ENCODE results near the gene LIPG. TPM values are rescaled to one million over a fixed set of nuclear protein-coding genes. Genes with fewer than 3 reads are reported as not detected.

LIPG gene
- polyA plus RNA-seq, 3 donors from 2014 or later = not detected

DNA sequence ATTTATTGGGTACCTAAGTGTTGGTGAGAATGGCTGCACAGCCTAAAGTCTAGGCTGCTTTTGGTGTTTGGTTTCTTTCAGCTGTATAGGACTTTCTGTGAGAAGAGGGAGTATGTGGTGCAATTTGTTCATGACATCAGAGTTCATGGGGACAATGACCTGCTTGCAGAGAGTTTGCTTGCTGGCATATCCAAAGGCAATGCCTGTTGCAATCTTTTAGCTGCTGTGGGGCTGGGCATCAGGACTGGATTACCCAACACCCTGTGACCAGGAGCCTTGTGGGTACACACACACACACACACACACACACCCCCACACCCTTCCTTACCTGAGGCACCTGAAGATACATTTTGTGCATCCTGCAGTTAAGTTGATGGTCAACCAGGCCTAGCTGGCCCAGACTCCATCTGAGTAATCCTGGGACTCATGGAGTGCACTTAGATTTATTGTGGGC lies 68.4 kb downstream of the LIPG start:
- Mint-ChIP-seq H3K4me3 (no peak overlapping the region), H3K27me3 (ENCODE audit: low read depth in 3 of 3) (peaks cover 2 to 5% (median 2%) of the 10 kb centered on the region in 3 donors), H3K9me3 (no peaks in the 10 kb centered on the region), H3K27ac (no peak overlapping the region), H3K36me3 (no peaks in the 10 kb centered on the region), H3K4me1 (no peaks in the 10 kb centered on the region)
- DNase-seq = no peak

DNA sequence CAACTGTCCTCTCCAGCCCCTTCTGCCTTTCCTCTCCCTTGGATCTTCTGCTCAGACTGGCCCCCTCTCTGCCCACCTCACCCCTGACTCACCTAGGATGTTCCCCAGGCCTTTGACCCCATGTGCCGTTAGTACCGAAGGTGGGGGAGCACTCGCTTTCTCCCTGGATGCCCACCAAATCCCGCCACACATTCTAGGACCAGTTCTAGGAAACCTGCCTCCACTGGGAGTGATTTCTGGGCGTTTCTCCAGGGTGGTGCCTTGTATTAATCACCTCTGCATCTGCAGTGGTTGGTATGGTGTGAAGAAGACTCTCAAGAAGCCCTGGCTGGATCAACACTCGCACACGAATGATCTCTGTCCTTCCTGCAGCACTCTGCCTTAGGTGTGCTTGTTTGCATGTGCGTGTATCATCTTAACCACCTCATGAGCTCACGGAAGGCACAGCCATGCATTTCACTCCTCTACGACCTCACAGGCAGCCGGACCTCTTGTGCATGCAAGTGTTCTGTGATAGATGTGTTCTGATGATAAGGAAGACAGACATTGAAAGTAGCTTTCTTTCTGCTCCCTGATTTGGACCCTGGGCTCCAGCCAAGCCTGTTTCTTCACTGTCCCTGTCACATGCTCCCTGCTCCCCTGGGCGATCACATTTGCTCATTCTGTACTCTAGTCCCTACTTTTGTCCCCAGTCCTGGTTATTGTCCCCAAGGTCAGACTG lies 69.4 kb downstream of the LIPG start:
- H3K4me1 Mint-ChIP-seq = no peaks in the 10 kb centered on the region
- H3K27me3 Mint-ChIP-seq (ENCODE audit: low read depth in 3 of 3) = peaks cover 2 to 8% (median 2%) of the 10 kb centered on the region in 3 donors
- H3K27ac Mint-ChIP-seq = no peak overlapping the region
- no peaks in the 10 kb centered on the region for H3K9me3 Mint-ChIP-seq
- no peak overlapping the region for H3K4me3 Mint-ChIP-seq
- H3K36me3 Mint-ChIP-seq = no peaks in the 10 kb centered on the region
- no peak for DNase-seq

DNA sequence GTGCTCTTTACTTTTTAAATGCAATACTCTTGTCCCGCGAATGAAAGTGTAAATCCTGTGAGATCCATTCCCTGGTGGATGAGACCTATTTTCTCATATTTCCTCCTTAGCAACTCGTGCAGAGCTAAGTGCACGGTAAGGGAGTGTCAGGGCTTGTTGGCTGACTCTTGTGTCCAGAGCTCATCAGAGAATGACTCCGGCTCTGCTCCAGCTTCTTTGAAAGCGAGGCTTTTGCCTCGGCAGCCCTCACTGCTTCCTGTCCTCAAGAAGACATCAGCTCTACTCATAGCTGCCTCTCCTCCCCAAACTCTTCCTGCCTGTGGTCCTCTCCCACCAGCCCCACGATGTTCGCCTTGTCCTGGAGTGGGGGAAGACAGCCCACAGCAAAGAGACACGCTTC lies 70.7 kb downstream of the LIPG start:
- H3K27ac Mint-ChIP-seq = no peak overlapping the region
- H3K9me3 Mint-ChIP-seq = no peaks in the 10 kb centered on the region
- no peak overlapping the region for H3K4me3 Mint-ChIP-seq
- peaks cover 2 to 9% (median 2%) of the 10 kb centered on the region in 3 donors for H3K27me3 Mint-ChIP-seq (ENCODE audit: low read depth in 3 of 3)
- no peaks in the 10 kb centered on the region for H3K4me1 Mint-ChIP-seq
- peaks cover 0 to 1% (median 0%) of the 10 kb centered on the region in 3 donors for H3K36me3 Mint-ChIP-seq
- DNase-seq = no peak

GRCh38 chr18:49638209-49638785 lies 76.4 kb downstream of the LIPG start:
- peaks cover 0 to 3% (median 0%) of the 10 kb centered on the region in 3 donors for H3K36me3 Mint-ChIP-seq

DNA sequence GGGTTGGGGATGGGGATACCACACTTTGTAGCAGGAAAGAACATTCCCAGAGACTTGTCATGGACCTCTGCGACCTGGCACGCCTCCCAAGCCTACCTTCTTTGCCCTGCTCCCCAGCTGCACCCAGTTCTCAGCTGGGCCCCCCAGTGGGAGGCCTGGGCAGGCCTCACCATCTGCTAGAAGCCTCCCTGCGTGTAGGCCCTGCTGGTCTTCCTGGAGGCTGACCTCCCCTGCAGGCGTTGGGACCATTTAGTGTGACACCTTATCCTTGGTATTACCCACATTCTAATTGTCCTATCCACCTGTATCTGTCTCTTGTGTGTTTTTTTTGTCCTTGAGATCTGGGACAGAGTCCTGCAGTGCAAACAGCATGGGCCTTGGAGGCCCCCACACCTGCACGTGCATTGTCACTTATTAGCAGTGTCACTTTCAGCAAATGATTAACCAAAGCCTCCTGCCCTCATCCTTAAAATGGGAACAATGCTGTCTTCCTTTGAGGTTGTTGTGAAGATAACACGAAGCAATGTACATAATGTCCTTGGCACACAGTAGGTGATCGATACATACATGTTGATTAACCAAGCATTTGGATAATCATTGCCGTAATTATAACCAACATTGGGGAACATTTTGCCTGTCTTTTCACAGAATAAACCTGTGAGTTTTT lies 77.2 kb downstream of the LIPG start:
- Mint-ChIP-seq H3K4me1 (no peaks in the 10 kb centered on the region), H3K9me3 (peaks cover 0 to 2% (median 0%) of the 10 kb centered on the region in 6 donors), H3K4me3 (no peak overlapping the region), H3K27ac (no peak overlapping the region), H3K27me3 (ENCODE audit: low read depth in 3 of 3) (peaks cover 1 to 6% (median 4%) of the 10 kb centered on the region in 3 donors), H3K36me3 (peaks cover 0 to 3% (median 0%) of the 10 kb centered on the region in 3 donors)
- DNase-seq = no peak

More at GRCh38 chr18:49638209-49638785, 76.4 kb downstream of the LIPG start:
- peaks cover 1 to 6% (median 4%) of the 10 kb centered on the region in 3 donors for H3K27me3 Mint-ChIP-seq (ENCODE audit: low read depth in 3 of 3)
- peaks cover 0 to 2% (median 0%) of the 10 kb centered on the region in 6 donors for H3K9me3 Mint-ChIP-seq
- no peak for DNase-seq
- H3K4me1 Mint-ChIP-seq = no peaks in the 10 kb centered on the region
- H3K4me3 Mint-ChIP-seq = no peak overlapping the region
- H3K27ac Mint-ChIP-seq = no peak overlapping the region

GRCh38 chr18:49639643-49640391 lies 78.0 kb downstream of the LIPG start:
- peaks cover 1 to 8% (median 6%) of the 10 kb centered on the region in 3 donors for H3K27me3 Mint-ChIP-seq (ENCODE audit: low read depth in 3 of 3)
- no peaks in the 10 kb centered on the region for H3K4me1 Mint-ChIP-seq
- H3K27ac Mint-ChIP-seq = no peak overlapping the region
- H3K9me3 Mint-ChIP-seq = peaks cover 0 to 2% (median 0%) of the 10 kb centered on the region in 6 donors
- DNase-seq = no peak
- H3K4me3 Mint-ChIP-seq = no peak overlapping the region
- H3K36me3 Mint-ChIP-seq = peaks cover 0 to 3% (median 0%) of the 10 kb centered on the region in 3 donors

- H3K9me3 Mint-ChIP-seq = peaks cover 0 to 2% (median 0%) of the 10 kb centered on the region in 6 donors
Measured at GRCh38 chr18:49640741-49641140, 78.9 kb downstream of the LIPG start.

DNA sequence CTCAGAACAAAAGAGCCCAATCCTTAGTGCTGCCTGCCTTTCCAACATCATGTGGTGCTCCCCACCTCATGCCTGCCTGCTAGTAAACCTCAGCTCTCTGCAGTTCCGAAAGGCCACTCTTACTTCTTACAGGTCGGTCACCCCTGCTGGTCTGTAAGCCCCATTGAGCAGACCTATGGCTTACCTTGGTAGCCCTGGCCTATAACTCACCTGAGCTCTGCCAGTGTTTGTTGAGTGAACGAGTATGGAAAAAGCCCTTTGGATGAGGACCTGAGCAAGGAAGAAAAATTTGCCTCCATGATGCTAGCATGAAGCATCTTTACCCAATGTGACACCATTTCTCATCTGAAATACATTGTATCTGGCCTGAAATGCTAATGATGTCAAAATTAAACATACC lies 83.3 kb downstream of the LIPG start:
- Mint-ChIP-seq H3K36me3 (no peaks in the 10 kb centered on the region), H3K4me3 (no peak overlapping the region), H3K9me3 (no peaks in the 10 kb centered on the region), H3K4me1 (no peaks in the 10 kb centered on the region), H3K27ac (no peak overlapping the region), H3K27me3 (ENCODE audit: low read depth in 3 of 3) (peaks cover 1 to 4% (median 2%) of the 10 kb centered on the region in 3 donors)
- no peak for DNase-seq

More at GRCh38 chr18:49640741-49641140, 78.9 kb downstream of the LIPG start:
- DNase-seq = no peak
- Mint-ChIP-seq H3K27me3 (ENCODE audit: low read depth in 3 of 3) (peaks cover 1 to 10% (median 6%) of the 10 kb centered on the region in 3 donors), H3K4me3 (no peak overlapping the region), H3K27ac (peak overlapping the region in 1 of 6 donors; percentile 25), H3K36me3 (peaks cover 0 to 3% (median 0%) of the 10 kb centered on the region in 3 donors), H3K4me1 (no peaks in the 10 kb centered on the region)

DNA sequence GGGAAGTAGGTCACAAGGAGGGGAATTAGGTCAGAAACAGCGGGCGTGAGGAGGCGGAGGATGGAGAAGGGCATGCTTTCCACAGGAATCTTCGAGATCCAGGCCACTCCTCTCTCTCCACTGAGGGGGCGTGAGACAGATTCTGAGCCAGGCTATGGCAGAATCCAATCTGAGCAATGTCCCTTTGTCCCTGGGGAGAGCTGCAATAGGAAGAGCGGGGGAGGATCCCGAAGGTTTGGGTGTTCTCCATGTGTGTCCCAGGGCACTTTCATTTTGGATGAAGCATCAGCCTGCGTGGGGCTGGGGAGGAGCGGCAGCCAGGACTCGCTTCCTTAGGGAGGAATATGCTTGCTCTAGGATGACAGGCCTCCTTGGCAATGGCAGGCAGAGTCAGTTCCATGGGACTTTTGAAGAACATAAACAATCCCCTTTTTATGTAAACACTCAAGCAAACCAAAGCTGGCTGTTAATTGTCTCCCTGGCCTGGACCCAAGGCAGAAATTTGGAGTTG lies 84.0 kb downstream of the LIPG start:
- Mint-ChIP-seq H3K4me3 (no peak overlapping the region), H3K36me3 (no peaks in the 10 kb centered on the region), H3K9me3 (no peaks in the 10 kb centered on the region), H3K27me3 (ENCODE audit: low read depth in 3 of 3) (peaks cover 1 to 4% (median 2%) of the 10 kb centered on the region in 3 donors), H3K27ac (no peak overlapping the region), H3K4me1 (no peaks in the 10 kb centered on the region)
- DNase-seq = no peak

GRCh38 chr18:49646873-49647272 lies 85.0 kb downstream of the LIPG start:
- DNase-seq = no peak
- Mint-ChIP-seq H3K4me3 (no peak overlapping the region), H3K4me1 (no peaks in the 10 kb centered on the region), H3K36me3 (no peaks in the 10 kb centered on the region), H3K27me3 (ENCODE audit: low read depth in 3 of 3) (peaks cover 1 to 6% (median 4%) of the 10 kb centered on the region in 3 donors), H3K27ac (no peak overlapping the region), H3K9me3 (no peaks in the 10 kb centered on the region)

- H3K4me3 Mint-ChIP-seq = no peak overlapping the region
- H3K27me3 Mint-ChIP-seq (ENCODE audit: low read depth in 3 of 3) = peaks cover 3 to 7% (median 4%) of the 10 kb centered on the region in 3 donors
- H3K36me3 Mint-ChIP-seq = no peaks in the 10 kb centered on the region
- no peaks in the 10 kb centered on the region for H3K9me3 Mint-ChIP-seq
- DNase-seq = no peak
- H3K27ac Mint-ChIP-seq = no peak overlapping the region
- no peaks in the 10 kb centered on the region for H3K4me1 Mint-ChIP-seq
Measured at GRCh38 chr18:49647496-49648168, 85.8 kb downstream of the LIPG start.

- Mint-ChIP-seq H3K4me1 (no peaks in the 10 kb centered on the region), H3K27ac (no peak overlapping the region), H3K27me3 (ENCODE audit: low read depth in 3 of 3) (peaks cover 4 to 7% (median 4%) of the 10 kb centered on the region in 3 donors), H3K36me3 (no peaks in the 10 kb centered on the region), H3K4me3 (no peak overlapping the region), H3K9me3 (no peaks in the 10 kb centered on the region)
- DNase-seq = no peak
Measured at GRCh38 chr18:49648326-49648725, 86.5 kb downstream of the LIPG start.

All from immature natural killer cell (primary cell).